IPS-18a (cell line): ENCODE results near the gene FIGN.

Experiments used
- H3K27ac ChIP-seq: one replicate; pipeline ENCODE4 v1.5.1; 2013; ENCODE audit warnings: low read length
- H3K27me3 ChIP-seq: one replicate; pipeline ENCODE4 v1.6.1; 2013; ENCODE audit warnings: mild to moderate bottlenecking, low read length; ENCODE audit not compliant: control insufficient read depth, insufficient read depth
- H3K36me3 ChIP-seq: one replicate; pipeline ENCODE4 v1.6.1; 2013; ENCODE audit warnings: low read depth, low read length; ENCODE audit not compliant: control insufficient read depth
- H3K4me1 ChIP-seq: one replicate; pipeline ENCODE4 v1.6.1; 2013; ENCODE audit warnings: low read depth, low read length; ENCODE audit not compliant: control insufficient read depth
- H3K4me3 ChIP-seq: one replicate; pipeline ENCODE4 v1.5.1; 2013; ENCODE audit warnings: low read length
- H3K9ac ChIP-seq: one replicate; pipeline ENCODE4 v1.6.1; 2013; ENCODE audit warnings: mild to moderate bottlenecking, low read length, moderate library complexity
- H3K9me3 ChIP-seq: one replicate; pipeline ENCODE4 v1.6.1; 2013; ENCODE audit warnings: low read depth, low read length; ENCODE audit not compliant: control insufficient read depth

Gene FIGN

GRCh38 chr2:163573652-163574051 lies 162.2 kb downstream of the FIGN start:
- Histone ChIP-seq H3K9me3 (no peaks in the 10 kb centered on the region), H3K27ac (no peak overlapping the region), H3K4me3 (no peak overlapping the region), H3K4me1 (no peaks in the 10 kb centered on the region), H3K36me3 (no peaks in the 10 kb centered on the region), H3K9ac (no peak overlapping the region), H3K27me3 (no peaks in the 10 kb centered on the region)

GRCh38 chr2:163572850-163573249 lies 163.0 kb downstream of the FIGN start:
- no peaks in the 10 kb centered on the region for H3K4me1 ChIP-seq
- no peaks in the 10 kb centered on the region for H3K27me3 ChIP-seq
- no peak overlapping the region for H3K27ac ChIP-seq
- H3K4me3 ChIP-seq = no peak overlapping the region
- no peak overlapping the region for H3K9ac ChIP-seq
- H3K9me3 ChIP-seq = no peaks in the 10 kb centered on the region
- no peaks in the 10 kb centered on the region for H3K36me3 ChIP-seq

GRCh38 chr2:163571423-163572102 lies 164.2 kb downstream of the FIGN start:
- no peaks in the 10 kb centered on the region for H3K4me1 ChIP-seq
- no peaks in the 10 kb centered on the region for H3K9me3 ChIP-seq
- no peaks in the 10 kb centered on the region for H3K27me3 ChIP-seq
- no peaks in the 10 kb centered on the region for H3K36me3 ChIP-seq
- no peak overlapping the region for H3K4me3 ChIP-seq
- no peak overlapping the region for H3K27ac ChIP-seq
- H3K9ac ChIP-seq = no peak overlapping the region

GRCh38 chr2:163570391-163570790 lies 165.4 kb downstream of the FIGN start:
- Histone ChIP-seq H3K9ac (no peak overlapping the region), H3K4me3 (no peak overlapping the region), H3K27ac (no peak overlapping the region), H3K9me3 (no peaks in the 10 kb centered on the region), H3K4me1 (no peaks in the 10 kb centered on the region), H3K36me3 (no peaks in the 10 kb centered on the region), H3K27me3 (no peaks in the 10 kb centered on the region)

- H3K27me3 ChIP-seq = no peaks in the 10 kb centered on the region
- no peaks in the 10 kb centered on the region for H3K36me3 ChIP-seq
- no peaks in the 10 kb centered on the region for H3K9me3 ChIP-seq
- no peak overlapping the region for H3K9ac ChIP-seq
- H3K27ac ChIP-seq = no peak overlapping the region
- H3K4me1 ChIP-seq = no peaks in the 10 kb centered on the region
- H3K4me3 ChIP-seq = no peak overlapping the region
Observed at GRCh38 chr2:163565192-163565591, 170.6 kb downstream of the FIGN start.

GRCh38 chr2:163564236-163564635 lies 171.6 kb downstream of the FIGN start:
- no peak overlapping the region for H3K4me3 ChIP-seq
- H3K27ac ChIP-seq = no peak overlapping the region
- no peaks in the 10 kb centered on the region for H3K36me3 ChIP-seq
- H3K9me3 ChIP-seq = no peaks in the 10 kb centered on the region
- no peak overlapping the region for H3K9ac ChIP-seq
- no peaks in the 10 kb centered on the region for H3K4me1 ChIP-seq
- no peaks in the 10 kb centered on the region for H3K27me3 ChIP-seq

GRCh38 chr2:163563336-163563735 lies 172.5 kb downstream of the FIGN start:
- no peaks in the 10 kb centered on the region for H3K9me3 ChIP-seq
- no peak overlapping the region for H3K9ac ChIP-seq
- no peak overlapping the region for H3K27ac ChIP-seq
- no peak overlapping the region for H3K4me3 ChIP-seq
- no peaks in the 10 kb centered on the region for H3K36me3 ChIP-seq
- H3K4me1 ChIP-seq = no peaks in the 10 kb centered on the region
- H3K27me3 ChIP-seq = no peaks in the 10 kb centered on the region

- no peaks in the 10 kb centered on the region for H3K9me3 ChIP-seq
- H3K9ac ChIP-seq = no peak overlapping the region
- no peaks in the 10 kb centered on the region for H3K27me3 ChIP-seq
- H3K4me3 ChIP-seq = no peak overlapping the region
- H3K4me1 ChIP-seq = no peaks in the 10 kb centered on the region
- H3K36me3 ChIP-seq = no peaks in the 10 kb centered on the region
- no peak overlapping the region for H3K27ac ChIP-seq
Observed at GRCh38 chr2:163558251-163559021, 177.4 kb downstream of the FIGN start.

GRCh38 chr2:163556511-163556910 lies 179.3 kb downstream of the FIGN start:
- Histone ChIP-seq H3K4me3 (no peak overlapping the region), H3K9ac (no peak overlapping the region), H3K9me3 (no peaks in the 10 kb centered on the region), H3K4me1 (no peaks in the 10 kb centered on the region), H3K36me3 (no peaks in the 10 kb centered on the region), H3K27ac (no peak overlapping the region), H3K27me3 (no peaks in the 10 kb centered on the region)

GRCh38 chr2:163554864-163555263 lies 180.9 kb downstream of the FIGN start:
- Histone ChIP-seq H3K4me1 (no peaks in the 10 kb centered on the region), H3K4me3 (no peak overlapping the region), H3K9ac (no peak overlapping the region), H3K27me3 (no peaks in the 10 kb centered on the region), H3K9me3 (no peaks in the 10 kb centered on the region), H3K36me3 (no peaks in the 10 kb centered on the region), H3K27ac (no peak overlapping the region)

GRCh38 chr2:163553601-163554000 lies 182.2 kb downstream of the FIGN start:
- H3K4me1 ChIP-seq = no peaks in the 10 kb centered on the region
- H3K9ac ChIP-seq = no peak overlapping the region
- no peaks in the 10 kb centered on the region for H3K9me3 ChIP-seq
- no peak overlapping the region for H3K4me3 ChIP-seq
- no peaks in the 10 kb centered on the region for H3K27me3 ChIP-seq
- H3K27ac ChIP-seq = no peak overlapping the region
- H3K36me3 ChIP-seq = no peaks in the 10 kb centered on the region

- H3K27ac ChIP-seq = no peak overlapping the region
- no peaks in the 10 kb centered on the region for H3K36me3 ChIP-seq
- no peaks in the 10 kb centered on the region for H3K9me3 ChIP-seq
- H3K4me3 ChIP-seq = no peak overlapping the region
- H3K9ac ChIP-seq = no peak overlapping the region
- no peaks in the 10 kb centered on the region for H3K4me1 ChIP-seq
- no peaks in the 10 kb centered on the region for H3K27me3 ChIP-seq
Observed at GRCh38 chr2:163552758-163553157, 183.1 kb downstream of the FIGN start.
